HepG2 (cell line): ENCODE data around the gene FRMD8. TPM values are rescaled to one million over a fixed set of nuclear protein-coding genes. Genes with fewer than 3 reads are reported as not detected.
A peak's percentile ranks its signal among the peaks of the same experiment; 100 is the strongest.

ENCODE experiments used
- AHDC1 ChIP-seq: sonication (generic); formaldehyde crosslinking; IDR thresholded peaks from 2 replicates; pipeline ENCODE4 v1.5.1; 2020; ENCODE audit warnings: mild to moderate bottlenecking, missing genetic modification reagents, borderline replicate concordance
- CCAR2 ChIP-seq: fragments of 200-400 bp; formaldehyde crosslinking; optimal IDR thresholded peaks from 2 replicates; pipeline ENCODE3; 2018; ENCODE audit warnings: low read depth, mild to moderate bottlenecking, low read length, moderate library complexity
- DNMT3B ChIP-seq: conservative IDR thresholded peaks from 2 replicates; pipeline ENCODE4 v1.6.1; 2016; ENCODE audit warnings: missing biosample characterization, control low read depth
- ELF4 ChIP-seq: sonication (generic); formaldehyde crosslinking; IDR thresholded peaks from 2 replicates; pipeline ENCODE4 v1.5.0; 2020; ENCODE audit warnings: missing genetic modification reagents, mild to moderate bottlenecking, moderate library complexity, borderline replicate concordance
- GABPB1 ChIP-seq: IDR thresholded peaks from 2 replicates; pipeline ENCODE4 v1.6.1; 2016; ENCODE audit warnings: mild to moderate bottlenecking, missing genetic modification reagents, moderate library complexity, missing compliant biosample characterization
- HNF4A ChIP-seq: sonication (generic); formaldehyde crosslinking; IDR thresholded peaks from 2 replicates; pipeline ENCODE4 v1.4.0; 2020; ENCODE audit warnings: missing genetic modification reagents
- HNF4G ChIP-seq, 2 experiments: sonication (generic) in 1 of 2; formaldehyde crosslinking in 1 of 2; IDR thresholded peaks; 2 replicates each; pipeline versions ENCODE4 v1.4.0 to v1.6.1; 2011 to 2020; ENCODE audit warnings: borderline replicate concordance in 2 of 2, low read depth in 2 of 2, mild to moderate bottlenecking in 2 of 2, low read length in 1 of 2, missing genetic modification reagents in 1 of 2, moderate library complexity in 1 of 2
- HOXA5 ChIP-seq: sonication (generic); formaldehyde crosslinking; IDR thresholded peaks from 2 replicates; pipeline ENCODE4 v1.4.0; 2020; ENCODE audit warnings: missing genetic modification reagents
- KDM6A ChIP-seq: IDR thresholded peaks from 2 replicates; pipeline ENCODE4 v1.6.1; 2016; ENCODE audit warnings: low read depth
- PBX3 ChIP-seq: sonication (generic); formaldehyde crosslinking; IDR thresholded peaks from 2 replicates; pipeline ENCODE4 v1.8.1; 2023; ENCODE audit warnings: missing genetic modification reagents, inconsistent platforms, borderline replicate concordance
- RFXAP ChIP-seq: sonication (generic); formaldehyde crosslinking; IDR thresholded peaks from 2 replicates; pipeline ENCODE4 v1.4.0; 2020; ENCODE audit warnings: missing genetic modification reagents, borderline replicate concordance
- SP4 ChIP-seq: sonication (generic); formaldehyde crosslinking; IDR thresholded peaks from 2 replicates; pipeline ENCODE4 v1.8.1; 2023; ENCODE audit warnings: mild to moderate bottlenecking, missing genetic modification reagents
- SUZ12 ChIP-seq: fragments of 150-350 bp; IDR thresholded peaks from 2 replicates; pipeline ENCODE4 v1.6.1; 2014; ENCODE audit warnings: low read depth, low read length
- TFDP1 ChIP-seq: IDR thresholded peaks from 2 replicates; pipeline ENCODE4 v1.6.1; 2016; ENCODE audit warnings: missing compliant biosample characterization, missing genetic modification reagents, borderline replicate concordance
- TRIM24 ChIP-seq: sonication (generic); formaldehyde crosslinking; IDR thresholded peaks from 2 replicates; pipeline ENCODE4 v1.8.0; 2022; ENCODE audit warnings: mild to moderate bottlenecking, missing genetic modification reagents
- ZNF431 ChIP-seq: sonication (generic); formaldehyde crosslinking; IDR thresholded peaks from 2 replicates; pipeline ENCODE4 v1.9.0; 2022; ENCODE audit warnings: missing genetic modification reagents, low read depth, mild to moderate bottlenecking, borderline replicate concordance
- ZNF552 ChIP-seq: sonication (generic); formaldehyde crosslinking; IDR thresholded peaks from 2 replicates; pipeline ENCODE4 v1.9.0; 2022; ENCODE audit warnings: missing genetic modification reagents, mild to moderate bottlenecking, borderline replicate concordance
- ZNF766 ChIP-seq: sonication (generic); formaldehyde crosslinking; IDR thresholded peaks from 2 replicates; pipeline ENCODE4 v1.5.0; 2020; ENCODE audit warnings: missing genetic modification reagents, borderline replicate concordance
- ZNF775 ChIP-seq: sonication (generic); formaldehyde crosslinking; IDR thresholded peaks from 2 replicates; pipeline ENCODE4 v1.4.0; 2020; ENCODE audit warnings: missing genetic modification reagents, mild to moderate bottlenecking, moderate library complexity, borderline replicate concordance
- polyA plus RNA-seq, 8 experiments: library from polyadenylated mRNA; depleted of rRNA in 3 of 8; stranded (reverse) in 7 of 8; unstranded in 1 of 8; fragments of >200 nt; fragmentation: Illumina TruSeq in 4 of 8; extraction: Trizol in 4 of 8; gene quantifications; 2 replicates each; pipeline versions ENCODE4 v1.2.1 to v1.2.3, GENCODE V29; 2011 to 2016; ENCODE audit warnings: low read depth in 4 of 8, missing spikeins in 1 of 8, mixed read lengths in 1 of 8; ENCODE audit not compliant: insufficient read depth in 1 of 8
- total RNA-seq, 5 experiments: library from RNA; depleted of rRNA; stranded (reverse); fragments of >200 nt; fragmentation: Illumina TruSeq; extraction: Trizol; gene quantifications; 2 replicates each; pipeline ENCODE4 v1.2.3, GENCODE V29; 2016; ENCODE audit warnings: low read depth in 1 of 5

FRMD8 gene
- total and polyA plus RNA-seq, 2 of the 13 experiments (the other 11 are each of a cell fraction or from before 2014, with no cell fraction given): 5.8 to 20.6 TPM

- TF ChIP-seq SP4 (CRISPR knock-in tag): peak; percentile 70
- peak; percentile 79 for TF ChIP-seq HNF4A (CRISPR knock-in tag)
- TF ChIP-seq SUZ12: no peak
- TF ChIP-seq RFXAP (CRISPR knock-in tag): no peak
- no peak for TF ChIP-seq ZNF552
- no peak; the same call in 1 of the 2 replicates for TF ChIP-seq ZNF775 (CRISPR knock-in tag)
- TF ChIP-seq TFDP1: peak; percentile 77; the same call in 1 of the 2 replicates
- TF ChIP-seq ZNF431 (CRISPR knock-in tag): no peak
- TF ChIP-seq ELF4 (CRISPR knock-in tag): no peak
- no peak for TF ChIP-seq PBX3 (CRISPR knock-in tag)
- peak; percentile 80 for TF ChIP-seq AHDC1 (CRISPR knock-in tag)
- TF ChIP-seq HNF4G (IDR thresholded peaks at IDR 0.05; ENCODE audit: borderline replicate concordance, low read depth, low read length): peak; percentile 18; the same call in 1 of the 2 replicates
- peak; percentile 87 for TF ChIP-seq HNF4G (CRISPR knock-in tag; IDR thresholded peaks at IDR 0.05; ENCODE audit: borderline replicate concordance, low read depth)
- no peak for TF ChIP-seq TRIM24 (CRISPR knock-in tag)
- TF ChIP-seq GABPB1 (CRISPR knock-in tag): peak; percentile 88
- TF ChIP-seq HOXA5 (CRISPR knock-in tag): no peak; the same call in 1 of the 2 replicates
- no peak for TF ChIP-seq CCAR2
- no peak for TF ChIP-seq ZNF766 (CRISPR knock-in tag)
- TF ChIP-seq DNMT3B: 0 out of 2 replicates have a peak, but pooled peaks have one; percentile 43
- TF ChIP-seq KDM6A (CRISPR knock-in tag): peak; percentile 49; the same call in 1 of the 2 replicates
Measured at GRCh38 chr11:65382033-65382803, 4.2 kb upstream of the FRMD8 start, which contains the start of gene SLC25A45 (continued).
